ENCODE results near the gene PXK.
A peak's percentile ranks its signal among the peaks of the same experiment; 100 is the strongest.

PXK gene

GRCh38 chr3:58326267-58326900 lies 6.3 kb upstream of the PXK start:
- DNase-seq (ENCODE audit: low read depth) = no peak
- H3K4me3 ChIP-seq (ENCODE audit: low read depth, low read length) = no peak overlapping the region
- no peak for TF ChIP-seq MAX (IDR thresholded peaks at IDR 0.05; ENCODE audit: low read depth, low read length)
- no peak for TF ChIP-seq POLR2A (IDR thresholded peaks at IDR 0.05; ENCODE audit: extremely low read depth, insufficient read length)
- TF ChIP-seq CTCF (IDR thresholded peaks at IDR 0.05; ENCODE audit: low read depth, low read length) = no peak
- no peak for TF ChIP-seq MYC (IDR thresholded peaks at IDR 0.05; ENCODE audit: low read depth, low read length)

GRCh38 chr3:58329150-58329921 lies 3.4 kb upstream of the PXK start:
- no peak for DNase-seq (ENCODE audit: low read depth)
- TF ChIP-seq MYC (IDR thresholded peaks at IDR 0.05; ENCODE audit: low read depth, low read length) (no peak), CTCF (IDR thresholded peaks at IDR 0.05; ENCODE audit: low read depth, low read length) (no peak), POLR2A (IDR thresholded peaks at IDR 0.05; ENCODE audit: extremely low read depth, insufficient read length) (no peak), MAX (IDR thresholded peaks at IDR 0.05; ENCODE audit: low read depth, low read length) (no peak)
- H3K4me3 ChIP-seq (ENCODE audit: low read depth, low read length) = no peak overlapping the region

- no peak for DNase-seq (ENCODE audit: low read depth)
- TF ChIP-seq MAX (IDR thresholded peaks at IDR 0.05; ENCODE audit: low read depth, low read length) = no peak
- no peak for TF ChIP-seq CTCF (IDR thresholded peaks at IDR 0.05; ENCODE audit: low read depth, low read length)
- no peak for TF ChIP-seq POLR2A (IDR thresholded peaks at IDR 0.05; ENCODE audit: extremely low read depth, insufficient read length)
- no peak for TF ChIP-seq MYC (IDR thresholded peaks at IDR 0.05; ENCODE audit: low read depth, low read length)
- H3K4me3 ChIP-seq (ENCODE audit: low read depth, low read length) = no peak overlapping the region
Observed at GRCh38 chr3:58329922-58330413, 2.7 kb upstream of the PXK start.

GRCh38 chr3:58331593-58332152 lies 1.0 kb upstream of the PXK start:
- DNase-seq (ENCODE audit: low read depth) = no peak
- TF ChIP-seq MYC (IDR thresholded peaks at IDR 0.05; ENCODE audit: low read depth, low read length) = no peak
- TF ChIP-seq POLR2A (IDR thresholded peaks at IDR 0.05; ENCODE audit: extremely low read depth, insufficient read length) = no peak
- TF ChIP-seq CTCF (IDR thresholded peaks at IDR 0.05; ENCODE audit: low read depth, low read length) = no peak
- TF ChIP-seq MAX (IDR thresholded peaks at IDR 0.05; ENCODE audit: low read depth, low read length) = no peak
- peak overlapping the region; percentile 76 for H3K4me3 ChIP-seq (ENCODE audit: low read depth, low read length)

GRCh38 chr3:58333206-58334012 lies 717 bp downstream of the PXK start:
- peak; percentile 68 for DNase-seq (ENCODE audit: low read depth)
- TF ChIP-seq POLR2A (IDR thresholded peaks at IDR 0.05; ENCODE audit: extremely low read depth, insufficient read length) (no peak), CTCF (IDR thresholded peaks at IDR 0.05; ENCODE audit: low read depth, low read length) (no peak), MYC (IDR thresholded peaks at IDR 0.05; ENCODE audit: low read depth, low read length) (no peak), MAX (IDR thresholded peaks at IDR 0.05; ENCODE audit: low read depth, low read length) (no peak)
- H3K4me3 ChIP-seq (ENCODE audit: low read depth, low read length) = peak overlapping the region; percentile 81
